GM21619 (cell line): ENCODE results near the gene S1PR4.
"Not testable (repeated sequence)": the region's sequence is repeated elsewhere in the genome, so short reads cannot be mapped to it uniquely, and the experiment has no call there.

ENCODE experiments used
- ATAC-seq: cut with Tn5 transposase; IDR thresholded peaks from one replicate; pipeline ENCODE4 v1.9.1; 2021; ENCODE audit not compliant: unreplicated experiment

S1PR4 gene

DNA sequence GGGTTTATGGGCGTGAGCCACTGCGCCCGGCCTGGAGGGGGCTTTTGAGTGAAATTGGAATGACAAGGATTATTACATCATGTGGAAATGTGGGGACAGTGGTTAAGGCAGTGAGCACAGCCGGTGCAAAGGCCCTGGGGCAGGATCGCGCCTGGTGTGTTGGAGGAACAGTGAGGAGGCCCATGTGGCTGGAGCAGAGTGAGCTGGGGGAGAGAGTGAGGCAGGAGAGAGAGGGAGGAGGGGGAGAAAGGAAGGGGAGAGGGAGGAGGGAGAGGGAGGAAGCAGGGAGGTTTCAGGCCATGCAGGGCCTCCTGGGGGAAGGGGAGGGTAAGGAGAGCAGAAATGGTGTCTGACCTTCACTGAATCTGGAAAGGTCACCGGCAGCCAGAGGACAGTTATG, 34.6 kb downstream of the S1PR4 start:
- no peak for ATAC-seq

DNA sequence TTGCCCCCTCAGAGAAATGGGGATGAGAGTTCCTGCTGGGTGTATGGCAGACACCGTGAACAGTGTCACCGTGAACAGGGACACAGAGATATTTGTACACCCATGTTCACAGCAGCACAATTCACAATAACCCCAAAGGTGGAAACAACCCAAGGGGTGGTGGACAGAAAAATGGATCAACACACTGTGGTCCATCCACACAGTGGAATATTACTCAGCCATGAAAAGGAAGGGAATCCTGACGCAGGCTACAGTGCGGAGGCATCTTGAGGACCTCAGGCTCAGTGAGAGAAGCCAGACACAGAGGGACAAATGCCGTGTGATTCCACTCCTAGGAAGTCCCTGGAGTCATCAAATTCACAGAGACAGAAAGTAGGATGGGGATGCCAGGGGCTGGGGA, 38.3 kb downstream of the S1PR4 start:
- no peak for ATAC-seq

DNA sequence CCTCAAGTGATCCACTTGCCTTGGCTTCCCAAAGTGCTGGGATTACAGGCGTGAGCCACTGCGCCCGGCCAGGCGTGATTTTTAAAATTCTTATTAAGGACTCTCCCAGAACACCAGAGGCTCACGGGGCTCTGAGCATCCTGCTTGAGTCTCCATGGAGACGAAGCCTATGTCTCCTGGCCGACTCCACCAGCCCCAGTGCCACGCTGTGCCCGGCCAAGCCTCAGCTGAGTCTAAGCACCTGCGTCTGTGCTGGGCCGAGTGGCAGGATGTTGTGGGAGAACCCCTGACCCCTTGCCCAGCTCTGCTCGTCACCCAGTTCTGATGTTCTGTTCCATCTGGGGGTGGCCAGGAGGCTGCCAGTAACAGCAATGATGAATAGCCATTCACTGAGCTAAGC, 42.0 kb downstream of the S1PR4 start:
- ATAC-seq: no peak

DNA sequence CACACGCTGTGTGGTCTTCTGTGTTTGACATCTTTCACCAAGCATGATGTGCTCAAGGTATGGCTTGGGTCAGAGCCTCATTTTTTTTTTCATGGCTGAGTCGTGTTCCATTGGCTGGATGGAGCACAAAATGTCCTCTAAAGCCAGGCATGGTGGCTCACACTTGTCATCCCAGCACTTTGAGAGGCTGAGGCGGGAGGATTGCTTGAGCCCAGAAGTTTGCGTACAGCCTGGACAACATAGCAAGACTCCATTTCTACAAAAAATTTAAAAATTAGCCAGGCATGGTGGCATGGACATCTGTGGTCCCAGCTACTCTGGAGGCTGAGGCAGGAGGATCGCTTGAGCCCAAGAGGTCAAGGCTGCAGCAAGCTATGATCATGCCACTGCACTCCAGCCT, 43.0 kb downstream of the S1PR4 start:
- not testable (repeated sequence) for ATAC-seq

DNA sequence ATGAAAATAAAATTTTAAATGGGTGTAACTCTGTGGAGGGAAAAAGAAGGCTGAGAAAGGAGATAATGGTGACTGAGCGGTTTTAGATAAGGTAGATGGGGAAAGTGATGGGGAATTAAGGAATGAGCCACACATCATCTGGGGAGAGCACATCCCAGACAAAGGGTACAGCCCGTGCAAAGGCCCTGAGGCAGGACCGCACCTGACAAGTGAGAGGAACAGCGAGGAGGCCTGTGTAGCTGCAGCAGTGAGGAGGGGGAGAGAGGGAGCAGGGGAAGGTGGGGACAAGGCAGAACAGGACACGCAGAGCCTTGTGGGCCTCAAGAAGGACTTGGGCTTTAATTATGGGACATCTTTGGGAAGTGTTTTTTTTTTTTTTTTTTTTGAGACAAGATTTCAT, 44.1 kb downstream of the S1PR4 start:
- no peak for ATAC-seq

DNA sequence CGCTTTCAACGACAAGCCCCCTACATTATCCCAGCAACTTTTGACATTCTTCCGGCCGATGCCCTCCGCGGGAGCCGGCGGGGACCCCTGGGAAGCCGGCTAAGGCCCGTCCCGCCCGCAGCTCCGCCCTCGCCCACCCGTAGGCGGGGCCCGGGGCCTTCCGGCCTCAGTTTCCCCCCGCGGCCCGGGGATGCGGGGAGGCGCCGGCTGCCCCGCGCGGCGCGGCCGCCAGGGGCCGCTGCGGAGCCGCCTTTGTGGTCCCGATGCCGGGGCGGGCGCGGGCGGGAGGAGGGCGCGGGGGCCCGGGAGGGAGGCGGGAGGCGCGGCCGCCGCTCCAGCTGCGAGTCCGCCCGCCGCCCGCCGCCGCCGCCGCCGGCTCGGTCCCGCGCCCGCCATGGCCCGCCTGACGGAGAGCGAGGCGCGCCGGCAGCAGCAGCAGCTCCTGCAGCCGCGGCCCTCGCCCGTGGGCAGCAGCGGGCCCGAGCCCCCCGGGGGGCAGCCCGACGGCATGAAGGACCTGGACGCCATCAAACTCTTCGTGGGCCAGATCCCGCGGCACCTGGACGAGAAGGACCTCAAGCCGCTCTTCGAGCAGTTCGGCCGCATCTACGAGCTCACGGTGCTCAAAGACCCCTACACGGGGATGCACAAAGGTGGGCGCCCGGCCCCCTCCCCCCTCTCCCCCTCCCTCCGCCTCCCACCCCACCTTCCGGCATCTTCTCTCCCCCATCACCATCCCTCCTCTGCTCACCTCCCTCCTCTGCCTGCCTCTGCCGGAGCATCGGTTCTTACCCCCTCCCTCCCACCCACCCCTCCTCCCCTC, 46.0 kb downstream of the S1PR4 start, which contains the start of gene CELF5:
Gene CELF5, plus strand, starts transcription at position 316 of the 823 bp plus-strand sequence. Its CDS starts 79 bp downstream, at position 395.
- no peak for ATAC-seq

DNA sequence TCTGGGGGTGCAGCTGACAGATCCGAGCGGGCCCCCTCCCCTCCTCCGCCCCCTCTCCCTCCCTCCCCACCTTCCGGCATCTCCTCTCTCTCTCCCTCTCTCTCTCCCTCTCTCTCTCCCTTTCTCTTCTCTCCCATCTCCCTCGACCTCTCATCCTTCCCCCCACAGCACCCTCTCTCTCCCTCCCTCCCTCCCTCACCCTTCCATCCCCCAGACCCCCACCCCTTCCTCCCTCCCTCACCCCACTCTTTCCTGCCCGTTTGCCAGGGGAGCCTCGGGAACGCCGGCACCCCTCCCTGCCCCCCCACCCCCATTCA, 46.6 kb downstream of the S1PR4 start:
- ATAC-seq: no peak

DNA sequence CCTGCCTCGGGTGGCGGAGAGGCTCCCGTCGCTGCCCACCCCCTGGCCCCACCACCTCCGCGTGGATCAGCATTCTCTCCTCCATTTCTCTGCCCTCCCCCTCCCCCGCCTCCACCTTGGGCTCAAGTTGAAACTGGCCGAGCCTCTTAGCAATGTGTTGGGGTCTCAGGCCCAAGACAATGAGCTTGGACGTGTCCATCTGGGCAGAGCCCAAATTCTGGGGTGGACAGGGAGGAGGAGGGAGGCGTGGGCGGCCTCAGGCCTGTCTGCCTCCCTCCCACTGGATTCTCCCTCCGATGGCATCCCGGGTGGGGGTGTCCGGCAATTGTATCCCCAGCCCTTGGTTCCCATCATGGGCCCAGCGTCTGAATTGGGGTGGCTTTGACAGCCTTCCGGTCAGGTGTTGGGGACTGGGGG, 47.1 kb downstream of the S1PR4 start:
- ATAC-seq: no peak

DNA sequence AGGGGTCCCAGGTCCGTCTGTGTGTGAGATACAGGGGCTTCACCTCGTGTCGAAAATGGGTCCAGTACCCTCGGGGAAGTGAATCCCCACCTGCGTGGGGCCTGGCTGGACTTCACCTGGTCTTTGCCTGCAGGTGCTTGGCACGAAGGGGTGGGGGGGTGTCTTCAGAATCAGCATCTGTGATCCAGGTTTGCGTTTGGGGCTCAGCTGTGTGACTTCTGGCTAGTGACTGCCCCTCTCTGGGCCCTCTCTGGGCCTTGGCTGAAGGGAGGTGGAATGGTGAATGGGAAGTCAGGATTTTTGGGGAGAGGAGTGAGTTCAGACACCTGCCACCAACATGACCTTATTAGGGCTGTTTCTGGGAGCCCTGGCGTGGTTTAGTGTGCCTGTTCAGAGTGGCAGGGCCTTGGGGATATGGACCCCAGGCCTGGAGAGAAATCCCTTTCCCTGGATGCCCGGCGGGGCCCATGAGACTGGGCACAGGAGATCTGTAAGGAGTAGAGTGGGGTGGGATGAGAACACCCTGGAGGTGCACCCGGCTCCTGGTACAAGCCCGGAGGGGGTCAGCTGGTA, 48.6 kb downstream of the S1PR4 start:
- no peak for ATAC-seq

DNA sequence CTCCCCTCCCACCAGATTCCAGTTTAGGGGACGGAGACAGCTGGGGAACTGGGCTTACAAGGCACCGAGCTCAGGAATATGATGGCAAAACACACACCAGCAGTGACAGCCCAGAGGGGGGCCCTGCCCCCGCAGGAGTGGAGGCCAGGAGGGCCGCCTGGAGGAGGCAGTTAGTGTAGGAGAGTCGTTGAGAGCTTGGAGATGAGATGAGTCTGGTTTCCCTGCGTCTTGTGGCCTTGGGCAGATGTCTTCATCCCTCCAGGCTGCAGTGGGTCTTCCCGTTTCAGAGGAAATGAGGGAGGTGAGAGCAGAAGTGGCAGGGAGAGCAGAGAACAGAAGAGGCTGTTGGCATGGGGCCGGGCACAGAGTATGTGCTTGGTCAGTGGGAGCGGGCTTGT, 50.8 kb downstream of the S1PR4 start:
- ATAC-seq: no peak
